T47D (cell line): ENCODE results near the gene MOSPD3.

ENCODE experiments used
- DNase-seq, 2 experiments: peaks; one replicate each; pipeline versions ENCODE4 v3.0.0 to v3.0.0-alpha.2; 2011 to 2012; ENCODE audit warnings: low read depth in 1 of 2, low spot score in 1 of 2
- JUND ChIP-seq: IDR thresholded peaks from 2 replicates; pipeline ENCODE4 v1.6.1; 2012; ENCODE audit warnings: low read depth
- in situ Hi-C: cut with HindIII; loops from 2 replicates; pipeline ENCODE4 v1.10.0; 2016; ENCODE audit warnings: low sequenced_read_pairs, low pct_unique_long_range_greater_than_20kb

MOSPD3 gene

DNA sequence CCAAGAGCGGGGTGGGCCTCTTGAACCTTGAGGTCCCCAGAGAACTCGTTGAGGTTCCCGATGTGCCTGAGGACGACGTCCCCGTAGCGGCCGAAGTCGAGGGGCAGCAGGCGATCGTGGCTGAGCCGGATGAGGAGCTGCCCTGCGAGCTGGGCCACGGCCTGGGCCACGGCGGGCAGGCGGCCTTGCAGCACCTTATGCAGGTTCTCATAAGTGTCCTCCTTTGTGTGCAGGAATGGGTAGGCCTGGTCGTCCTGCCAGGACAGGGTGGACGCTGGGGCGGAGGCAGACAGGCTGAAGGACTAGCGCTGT lies 14.9 kb downstream of the MOSPD3 start:
- in situ Hi-C loops, result no loop called here
- no peak for DNase-seq
- no peak for TF ChIP-seq JUND

DNA sequence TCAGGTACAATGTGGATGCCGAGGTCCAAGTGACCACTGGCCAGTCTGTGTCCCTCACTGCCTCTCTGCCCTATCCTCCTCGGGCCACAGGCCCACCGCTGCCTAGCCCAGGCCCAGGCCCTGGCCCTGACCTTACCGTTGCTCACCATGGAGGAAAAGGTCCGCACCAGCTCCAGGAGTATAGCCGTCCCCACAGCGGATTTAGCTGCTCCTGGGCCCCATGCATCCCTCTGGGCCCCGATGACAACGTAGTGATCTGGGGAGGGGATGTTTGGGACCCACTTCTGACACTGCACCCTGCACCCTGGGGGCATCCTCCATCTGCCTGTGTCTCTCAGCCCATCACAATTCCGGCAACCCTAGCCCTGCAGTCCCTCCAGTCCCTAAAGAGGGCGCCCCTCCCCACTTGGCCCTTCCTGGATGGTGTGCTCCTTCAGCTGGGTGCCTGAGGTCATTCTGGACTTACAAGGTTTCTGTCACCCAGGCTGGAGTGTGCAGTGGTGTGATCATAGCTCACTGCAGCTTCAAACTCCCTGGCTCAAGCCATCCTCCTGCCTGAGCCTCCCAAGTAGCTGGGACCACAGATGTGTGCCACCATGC lies 16.9 kb downstream of the MOSPD3 start:
- in situ Hi-C loops, result no loop called here
- DNase-seq, result peak in 1 of 2 experiments; percentile 78
- no peak for TF ChIP-seq JUND

GRCh38 chr7:100630066-100630465 lies 17.7 kb downstream of the MOSPD3 start:
- no peak for DNase-seq
- TF ChIP-seq JUND, result no peak
- in situ Hi-C loops, result no loop called here

DNA sequence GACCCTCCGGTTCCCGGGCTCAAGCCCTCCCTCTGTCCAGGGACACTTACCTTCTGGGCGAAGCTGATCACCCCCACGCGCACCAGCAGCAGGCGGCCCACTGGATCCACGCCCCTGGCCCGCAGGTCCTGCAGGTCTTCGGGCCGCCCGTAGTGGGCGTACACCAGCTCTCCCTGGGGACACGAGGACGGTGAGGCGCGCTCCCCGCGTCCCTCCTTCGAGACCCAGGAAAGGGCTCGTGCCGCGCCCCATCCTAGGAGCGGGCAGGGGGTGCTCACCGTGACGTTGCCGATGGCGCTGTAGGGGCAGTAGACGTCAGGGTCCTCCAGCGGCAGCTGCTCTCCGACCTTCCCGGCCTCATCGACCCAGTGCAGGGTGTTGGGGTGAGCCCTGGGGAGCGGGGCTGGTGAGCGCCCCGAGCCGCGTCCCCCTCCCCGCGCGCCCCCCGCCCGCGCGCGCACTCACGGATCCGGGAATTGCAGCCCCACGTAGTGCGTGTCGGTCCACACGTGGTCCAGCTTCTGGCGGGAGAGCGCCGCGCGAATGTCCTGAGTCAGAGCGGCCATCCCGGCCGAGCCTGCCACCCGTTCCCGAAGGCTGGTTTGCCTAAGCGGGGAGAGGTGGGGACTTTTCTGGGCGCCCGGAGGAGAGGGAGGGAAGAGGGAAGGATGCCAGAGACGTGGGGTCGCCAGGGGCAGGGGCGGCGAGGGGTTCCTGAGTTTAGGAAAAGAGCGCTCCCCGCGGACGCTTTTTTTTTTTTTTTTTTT lies 20.8 kb downstream of the MOSPD3 start:
- in situ Hi-C loops, result no loop called here
- TF ChIP-seq JUND, result no peak
- peak; percentile 48 to 62 for DNase-seq

DNA sequence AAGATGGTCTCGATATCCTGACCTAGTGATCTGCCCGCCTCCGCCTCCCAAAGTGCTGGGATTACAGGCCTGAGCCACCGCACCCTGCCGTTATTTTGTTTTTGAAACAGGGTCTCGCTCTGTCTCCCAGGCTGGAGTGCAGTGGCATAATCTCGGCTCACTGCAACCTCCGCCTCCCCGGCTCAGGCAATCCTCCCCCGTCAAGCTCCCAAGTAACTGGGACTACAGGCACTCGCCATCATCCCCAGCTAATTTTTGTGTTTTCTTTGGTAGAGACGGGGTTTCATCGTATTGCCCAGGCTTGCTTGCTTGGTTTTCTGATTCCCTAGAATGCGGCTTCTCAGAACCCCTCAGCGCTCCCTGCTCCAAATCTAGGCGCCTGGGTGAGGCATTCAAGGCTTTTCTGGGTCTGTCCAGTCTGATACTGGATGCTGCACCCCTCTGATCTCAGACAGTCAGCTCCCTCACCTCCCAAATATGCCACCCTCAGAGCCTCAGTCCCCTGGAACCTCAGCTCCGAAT lies 27.7 kb downstream of the MOSPD3 start:
- no peak for TF ChIP-seq JUND
- in situ Hi-C loops, result no loop called here
- no peak for DNase-seq

GRCh38 chr7:100640517-100641440 lies 28.4 kb downstream of the MOSPD3 start:
- in situ Hi-C loops, result no loop called here
- no peak for TF ChIP-seq JUND

GRCh38 chr7:100641463-100641859 lies 29.1 kb downstream of the MOSPD3 start, which contains the start of gene TFR2:
Gene TFR2, minus strand, starts transcription at chr7:100641552. Its CDS starts 43 bp downstream, at chr7:100641509.
- no peak for DNase-seq
- in situ Hi-C loops, result no loop called here
- TF ChIP-seq JUND, result no peak

More at GRCh38 chr7:100640517-100641440, 28.4 kb downstream of the MOSPD3 start:
- no peak for DNase-seq

DNA sequence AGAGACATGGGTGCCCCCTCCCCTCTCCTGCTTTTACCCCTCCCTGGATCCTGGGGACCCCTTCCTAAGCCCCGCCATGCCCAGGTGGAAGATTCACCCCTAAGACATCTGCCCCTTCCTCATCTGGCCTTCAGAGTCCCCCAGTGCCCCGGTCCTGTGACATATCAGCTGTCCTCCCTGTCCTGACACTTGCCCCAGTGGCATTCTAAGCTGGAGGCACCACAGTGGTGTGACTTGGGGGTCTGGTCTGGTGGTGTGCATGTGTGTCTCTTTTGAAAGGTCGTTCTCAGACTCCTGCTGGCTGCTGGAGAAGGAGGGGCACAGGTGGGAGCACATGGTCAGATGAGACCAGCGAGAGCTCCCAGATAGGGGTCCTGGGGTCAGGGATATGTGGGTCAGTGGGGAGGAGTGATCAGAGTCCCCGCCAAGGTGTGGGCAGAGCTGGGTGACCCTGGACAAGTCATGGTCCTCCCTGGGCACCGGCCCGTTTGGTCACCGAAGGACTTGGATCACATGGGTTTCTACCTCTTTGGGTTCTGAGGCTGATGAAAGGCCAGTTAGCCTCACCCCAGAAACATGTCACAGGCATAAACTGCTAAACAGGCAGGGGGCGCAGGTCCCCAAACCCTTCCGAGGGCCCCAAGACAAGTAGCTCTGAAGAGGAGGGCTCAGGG lies 29.7 kb downstream of the MOSPD3 start:
- in situ Hi-C loops, result no loop called here
- DNase-seq, result no peak
- no peak for TF ChIP-seq JUND

- no peak for DNase-seq
- in situ Hi-C loops, result no loop called here
- TF ChIP-seq JUND, result no peak
Measured at GRCh38 chr7:100642534-100642907, 30.2 kb downstream of the MOSPD3 start.

- DNase-seq, result peak; percentile 38 to 72
- in situ Hi-C loops, result no loop called here
- no peak for TF ChIP-seq JUND
Measured at GRCh38 chr7:100649826-100650565, 37.7 kb downstream of the MOSPD3 start.

GRCh38 chr7:100654908-100655831 lies 42.8 kb downstream of the MOSPD3 start:
- in situ Hi-C loops, result no loop called here
- TF ChIP-seq JUND, result no peak
- no peak for DNase-seq
